H1 (cell line): Measurements from ENCODE around the gene NBAS.

Experiments
- CTCF ChIP-seq, 3 experiments: IDR thresholded peaks; 1 replicate in 2 of 3; 2 replicates in 1 of 3; pipeline versions ENCODE4 v1.5.1 to v1.6.1; 2011; ENCODE audit warnings: low read length in 3 of 3, mild to moderate bottlenecking in 3 of 3, inconsistent platforms in 2 of 3, low read depth in 1 of 3, moderate library complexity in 1 of 3; ENCODE audit not compliant: insufficient read depth in 1 of 3; ENCODE audit errors: control extremely low read depth in 1 of 3
- GABPA ChIP-seq: IDR thresholded peaks from 2 replicates; pipeline ENCODE4 v1.6.1; 2011; ENCODE audit warnings: mild to moderate bottlenecking, low read length, moderate library complexity, borderline replicate concordance; ENCODE audit not compliant: insufficient read depth
- POLR2A ChIP-seq, 2 experiments: IDR thresholded peaks; 1 replicate in 1 of 2; 2 replicates in 1 of 2; pipeline ENCODE4 v1.6.1; 2011; ENCODE audit warnings: low read depth in 2 of 2, low read length in 2 of 2, mild to moderate bottlenecking in 2 of 2; ENCODE audit errors: control extremely low read depth in 1 of 2
- RAD21 ChIP-seq, 2 experiments: IDR thresholded peaks in 1 of 2; conservative IDR thresholded peaks in 1 of 2; 2 replicates each; pipeline ENCODE4 v1.6.1; 2011; ENCODE audit warnings: low read depth in 2 of 2, low read length in 2 of 2, improper control_type of control experiment in 1 of 2, inconsistent platforms in 1 of 2, mild to moderate bottlenecking in 1 of 2, moderate library complexity in 1 of 2
- TAF1 ChIP-seq: IDR thresholded peaks from 2 replicates; pipeline ENCODE4 v1.6.1; 2011; ENCODE audit warnings: mild to moderate bottlenecking, low read depth, low read length

GRCh38 chr2:15189216-15189615 is 371.9 kb downstream of the NBAS start:
- TF ChIP-seq TAF1 (no peak), CTCF (IDR thresholded peaks at IDR 0.05; ENCODE audit: control extremely low read depth in 1 of 3, insufficient read depth in 1 of 3, low read depth in 1 of 3, low read length in 3 of 3) (peak; percentile 22 to 60 (median 50); a peak in 2 of 4 replicates), POLR2A (IDR thresholded peaks at IDR 0.05; ENCODE audit: control extremely low read depth in 1 of 2, low read depth in 2 of 2, low read length in 2 of 2) (no peak), GABPA (no peak), RAD21 (IDR thresholded peaks at IDR 0.05 in 1 of 2, conservative IDR thresholded peaks at IDR 0.05 in 1 of 2; ENCODE audit: low read depth in 2 of 2, low read length in 2 of 2) (peak; percentile 25 to 53; a peak in 3 of 4 replicates)
